Measurements from ENCODE around the gene SPHK1.

- TF ChIP-seq CTCF (IDR thresholded peaks at IDR 0.05) = no peak
- no peak for TF ChIP-seq ZFX (IDR thresholded peaks at IDR 0.05; ENCODE audit: borderline replicate concordance)
Measured at GRCh38 chr17:76382351-76382802, 2.0 kb upstream of the SPHK1 start.

Data from 22Rv1 (cell line).